ENCODE measurements around the gene RASSF4.

Gene RASSF4

GRCh38 chr10:44950326-44951225 is 9.0 kb upstream of the RASSF4 start:
- in situ Hi-C loops (cut with MboI; ENCODE audit: low sequenced_read_pairs, unreplicated experiment): no loop called here
- TF ChIP-seq, protein P1, sequence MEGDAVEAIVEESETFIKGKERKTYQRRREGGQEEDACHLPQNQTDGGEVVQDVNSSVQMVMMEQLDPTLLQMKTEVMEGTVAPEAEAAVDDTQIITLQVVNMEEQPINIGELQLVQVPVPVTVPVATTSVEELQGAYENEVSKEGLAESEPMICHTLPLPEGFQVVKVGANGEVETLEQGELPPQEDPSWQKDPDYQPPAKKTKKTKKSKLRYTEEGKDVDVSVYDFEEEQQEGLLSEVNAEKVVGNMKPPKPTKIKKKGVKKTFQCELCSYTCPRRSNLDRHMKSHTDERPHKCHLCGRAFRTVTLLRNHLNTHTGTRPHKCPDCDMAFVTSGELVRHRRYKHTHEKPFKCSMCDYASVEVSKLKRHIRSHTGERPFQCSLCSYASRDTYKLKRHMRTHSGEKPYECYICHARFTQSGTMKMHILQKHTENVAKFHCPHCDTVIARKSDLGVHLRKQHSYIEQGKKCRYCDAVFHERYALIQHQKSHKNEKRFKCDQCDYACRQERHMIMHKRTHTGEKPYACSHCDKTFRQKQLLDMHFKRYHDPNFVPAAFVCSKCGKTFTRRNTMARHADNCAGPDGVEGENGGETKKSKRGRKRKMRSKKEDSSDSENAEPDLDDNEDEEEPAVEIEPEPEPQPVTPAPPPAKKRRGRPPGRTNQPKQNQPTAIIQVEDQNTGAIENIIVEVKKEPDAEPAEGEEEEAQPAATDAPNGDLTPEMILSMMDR (IDR thresholded peaks at IDR 0.05; ENCODE audit: borderline replicate concordance, control extremely low read depth, extremely low read depth, insufficient read depth, missing control alignments): no peak
- DNase-seq (ENCODE audit: low spot score): no peak

DNA sequence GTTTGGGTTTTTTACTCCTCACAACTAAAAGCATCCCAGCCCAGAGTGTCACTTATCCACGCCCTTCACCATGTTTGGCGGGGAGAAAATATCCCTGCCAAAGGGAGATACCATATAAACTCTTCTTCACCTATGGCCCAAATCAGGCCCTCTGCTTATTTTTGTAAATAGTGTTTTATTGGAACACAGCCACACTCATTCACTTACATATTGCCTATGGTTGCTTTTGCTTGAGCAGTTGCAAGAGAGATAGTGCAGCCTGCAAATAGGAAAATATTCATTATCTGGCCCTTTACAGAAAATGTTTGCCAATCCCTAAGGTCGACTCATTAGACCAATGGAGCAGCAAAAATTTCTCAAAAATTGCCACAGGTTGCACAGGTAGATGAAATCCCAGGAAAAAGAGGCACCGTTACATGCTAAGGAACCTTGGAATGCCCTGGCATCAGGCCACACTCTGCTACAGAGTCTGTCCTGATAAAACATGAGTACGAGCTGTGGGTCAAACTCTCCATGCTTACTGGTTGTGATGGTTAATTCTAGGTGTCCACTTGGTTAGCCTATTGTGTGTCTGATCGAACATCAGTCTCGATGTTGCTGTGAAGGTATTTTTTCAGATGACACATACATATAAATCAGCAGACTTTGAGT is 7.9 kb upstream of the RASSF4 start:
- TF ChIP-seq, protein P1 (IDR thresholded peaks at IDR 0.05; ENCODE audit: borderline replicate concordance, control extremely low read depth, extremely low read depth, insufficient read depth, missing control alignments): no peak
- DNase-seq (ENCODE audit: low spot score): no peak
- in situ Hi-C loops (cut with MboI; ENCODE audit: low sequenced_read_pairs, unreplicated experiment): no loop called here

- in situ Hi-C loops (cut with MboI; ENCODE audit: low sequenced_read_pairs, unreplicated experiment): no loop called here
- no peak for DNase-seq (ENCODE audit: low spot score)
- TF ChIP-seq, protein P1 (IDR thresholded peaks at IDR 0.05; ENCODE audit: borderline replicate concordance, control extremely low read depth, extremely low read depth, insufficient read depth, missing control alignments): no peak
Observed at GRCh38 chr10:44952779-44953231, 6.8 kb upstream of the RASSF4 start.

- TF ChIP-seq, protein P1 (IDR thresholded peaks at IDR 0.05; ENCODE audit: borderline replicate concordance, control extremely low read depth, extremely low read depth, insufficient read depth, missing control alignments): no peak
- in situ Hi-C loops (cut with MboI; ENCODE audit: low sequenced_read_pairs, unreplicated experiment): no loop called here
- DNase-seq (ENCODE audit: low spot score): no peak
Observed at GRCh38 chr10:44954042-44954441, 5.6 kb upstream of the RASSF4 start.

- DNase-seq (ENCODE audit: low spot score): no peak
Observed at GRCh38 chr10:44954962-44955361, 4.6 kb upstream of the RASSF4 start.

DNA sequence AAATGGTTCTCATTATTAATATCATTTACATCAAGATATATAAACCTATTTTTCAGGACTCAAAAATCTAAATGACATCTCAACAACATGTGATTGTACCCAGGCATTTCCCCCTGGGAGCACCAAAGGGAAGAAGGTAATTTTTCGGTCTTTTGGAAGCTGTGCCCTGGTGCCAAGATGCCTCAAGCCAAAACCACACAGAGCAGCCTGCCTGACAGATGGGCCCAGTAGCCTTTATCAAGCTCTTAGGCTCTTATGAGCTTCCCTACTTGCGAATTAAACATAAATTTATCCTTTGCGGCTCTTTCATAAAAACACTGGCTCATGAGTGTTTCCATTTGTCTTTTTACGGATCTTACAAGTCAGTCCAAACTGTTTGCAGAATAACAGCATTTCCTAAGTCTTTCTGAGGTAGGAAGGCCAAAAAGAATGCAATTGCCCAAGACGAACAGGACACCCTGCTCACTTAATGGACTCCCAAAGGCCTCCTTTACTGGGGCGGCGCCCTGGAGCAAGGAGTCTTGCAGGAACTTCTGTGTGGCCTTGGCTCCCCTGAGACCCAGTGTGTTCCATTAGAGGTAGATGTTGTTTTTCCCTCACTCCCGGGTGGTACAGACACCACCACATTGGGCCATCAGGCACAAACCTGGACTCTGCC is 4.1 kb upstream of the RASSF4 start:
- no peak for DNase-seq (ENCODE audit: low spot score)
- TF ChIP-seq, protein P1 (IDR thresholded peaks at IDR 0.05; ENCODE audit: borderline replicate concordance, control extremely low read depth, extremely low read depth, insufficient read depth, missing control alignments): no peak
- in situ Hi-C loops (cut with MboI; ENCODE audit: low sequenced_read_pairs, unreplicated experiment): no loop called here

More at GRCh38 chr10:44954962-44955361, 4.6 kb upstream of the RASSF4 start:
- in situ Hi-C loops (cut with MboI; ENCODE audit: low sequenced_read_pairs, unreplicated experiment): no loop called here
- TF ChIP-seq, protein P1 (IDR thresholded peaks at IDR 0.05; ENCODE audit: borderline replicate concordance, control extremely low read depth, extremely low read depth, insufficient read depth, missing control alignments): no peak

Data from GM13976 (cell line).